Stimulated activated naive B cell treated with anti-CD40 and anti-IgM and Interleukin-4, amounts not matched to agents 10 μg/mL and 1 μg/mL and 100 μg/mL, for 72 hours (primary cell): ENCODE measurements around the gene MAP2K5.

Experiments used
- ATAC-seq, 2 donors: fragments of 150-1000 bp; cut with Tn5 transposase; replicated peaks; 2 replicates each; pipeline ENCODE4 v1.10.0; 2021; ENCODE audit warnings: moderate library complexity in 1 of 2
- DNase-seq: peaks from one replicate; pipeline ENCODE4 v3.0.0; 2021
- H3K27ac Mint-ChIP-seq: one replicate; pipeline ENCODE4 v1.8.0; 2022; ENCODE audit warnings: mild to moderate bottlenecking, mixed read lengths
- H3K27me3 Mint-ChIP-seq, 2 donors: one replicate each; pipeline ENCODE4 v1.8.0; 2022; ENCODE audit warnings: mixed read lengths in 2 of 2
- H3K36me3 Mint-ChIP-seq, 2 donors: one replicate each; pipeline ENCODE4 v1.8.0; 2022; ENCODE audit warnings: mixed read lengths in 2 of 2, mild to moderate bottlenecking in 1 of 2
- H3K4me1 Mint-ChIP-seq, 2 donors: one replicate each; pipeline ENCODE4 v1.8.0; 2022; ENCODE audit warnings: mixed read lengths in 2 of 2, mild to moderate bottlenecking in 1 of 2
- H3K4me3 Mint-ChIP-seq, 2 donors: one replicate each; pipeline ENCODE4 v1.8.0; 2022; ENCODE audit warnings: mild to moderate bottlenecking in 2 of 2, mixed read lengths in 2 of 2, moderate library complexity in 1 of 2
- H3K9me3 Mint-ChIP-seq, 2 donors: one replicate each; pipeline ENCODE4 v1.8.0; 2022; ENCODE audit warnings: mixed read lengths in 2 of 2, mild to moderate bottlenecking in 1 of 2

Gene MAP2K5

GRCh38 chr15:67707520-67708283 lies 165.2 kb downstream of the MAP2K5 start:
- Mint-ChIP-seq H3K27me3 (no peaks in the 10 kb centered on the region), H3K4me1 (no peaks in the 10 kb centered on the region), H3K27ac (no peak overlapping the region), H3K36me3 (peaks cover 28 to 42% of the 10 kb centered on the region in 2 donors), H3K9me3 (no peaks in the 10 kb centered on the region), H3K4me3 (no peak overlapping the region)
- ATAC-seq = no peak
- DNase-seq = no peak

- peaks cover 28 to 39% of the 10 kb centered on the region in 2 donors for H3K36me3 Mint-ChIP-seq
- H3K4me3 Mint-ChIP-seq = no peak overlapping the region
- H3K27ac Mint-ChIP-seq = no peak overlapping the region
- no peaks in the 10 kb centered on the region for H3K27me3 Mint-ChIP-seq
- H3K4me1 Mint-ChIP-seq = no peaks in the 10 kb centered on the region
- ATAC-seq (no peak), DNase-seq (no peak)
- no peaks in the 10 kb centered on the region for H3K9me3 Mint-ChIP-seq
Measured at GRCh38 chr15:67708500-67708899, 166.0 kb downstream of the MAP2K5 start.

- Mint-ChIP-seq H3K27me3 (no peaks in the 10 kb centered on the region), H3K27ac (no peak overlapping the region), H3K9me3 (no peaks in the 10 kb centered on the region), H3K4me3 (no peak overlapping the region), H3K4me1 (peaks cover 0 to 1% of the 10 kb centered on the region in 2 donors), H3K36me3 (peaks cover 12 to 22% of the 10 kb centered on the region in 2 donors)
- DNase-seq (no peak), ATAC-seq (no peak)
Measured at GRCh38 chr15:67715170-67715569, 172.7 kb downstream of the MAP2K5 start.

- no peak overlapping the region for H3K27ac Mint-ChIP-seq
Measured at GRCh38 chr15:67716171-67716570, 173.7 kb downstream of the MAP2K5 start.

GRCh38 chr15:67717776-67718175 lies 175.3 kb downstream of the MAP2K5 start:
- H3K27ac Mint-ChIP-seq = no peak overlapping the region
- H3K9me3 Mint-ChIP-seq = no peaks in the 10 kb centered on the region
- no peak for DNase-seq
- H3K4me1 Mint-ChIP-seq = peaks cover 1 to 7% of the 10 kb centered on the region in 2 donors
- H3K36me3 Mint-ChIP-seq = peaks cover under 1 to 5% of the 10 kb centered on the region in 2 donors
- no peak for ATAC-seq
- no peaks in the 10 kb centered on the region for H3K27me3 Mint-ChIP-seq
- no peak overlapping the region for H3K4me3 Mint-ChIP-seq

More at GRCh38 chr15:67716171-67716570, 173.7 kb downstream of the MAP2K5 start:
- Mint-ChIP-seq H3K4me1 (peaks cover 1 to 7% of the 10 kb centered on the region in 2 donors), H3K36me3 (peaks cover 9 to 17% of the 10 kb centered on the region in 2 donors), H3K4me3 (no peak overlapping the region), H3K27me3 (no peaks in the 10 kb centered on the region), H3K9me3 (no peaks in the 10 kb centered on the region)
- DNase-seq (no peak), ATAC-seq (no peak)

GRCh38 chr15:67719330-67719959 lies 176.9 kb downstream of the MAP2K5 start:
- Mint-ChIP-seq H3K9me3 (no peaks in the 10 kb centered on the region), H3K4me3 (no peak overlapping the region), H3K27me3 (no peaks in the 10 kb centered on the region), H3K27ac (no peak overlapping the region), H3K36me3 (peaks cover 0 to 5% of the 10 kb centered on the region in 2 donors), H3K4me1 (peaks cover 1 to 7% of the 10 kb centered on the region in 2 donors)
- DNase-seq (no peak), ATAC-seq (no peak)

- peaks cover 0 to 9% of the 10 kb centered on the region in 2 donors for H3K36me3 Mint-ChIP-seq
- H3K27me3 Mint-ChIP-seq = no peaks in the 10 kb centered on the region
- H3K4me3 Mint-ChIP-seq = no peak overlapping the region
- peaks cover 1 to 7% of the 10 kb centered on the region in 2 donors for H3K4me1 Mint-ChIP-seq
- DNase-seq (no peak), ATAC-seq (peak; percentile 85)
- peak overlapping the region; percentile 9 for H3K27ac Mint-ChIP-seq
- no peaks in the 10 kb centered on the region for H3K9me3 Mint-ChIP-seq
Measured at GRCh38 chr15:67720556-67721175, 178.2 kb downstream of the MAP2K5 start.

GRCh38 chr15:67722030-67722817 lies 179.7 kb downstream of the MAP2K5 start:
- DNase-seq (no peak), ATAC-seq (no peak)
- peaks cover 1 to 7% of the 10 kb centered on the region in 2 donors for H3K4me1 Mint-ChIP-seq
- no peaks in the 10 kb centered on the region for H3K27me3 Mint-ChIP-seq
- no peaks in the 10 kb centered on the region for H3K9me3 Mint-ChIP-seq
- peaks cover 0 to 9% of the 10 kb centered on the region in 2 donors for H3K36me3 Mint-ChIP-seq
- H3K4me3 Mint-ChIP-seq = no peak overlapping the region
- no peak overlapping the region for H3K27ac Mint-ChIP-seq

- H3K27ac Mint-ChIP-seq = no peak overlapping the region
- DNase-seq (no peak), ATAC-seq (no peak)
- no peaks in the 10 kb centered on the region for H3K9me3 Mint-ChIP-seq
- no peak overlapping the region for H3K4me3 Mint-ChIP-seq
- H3K36me3 Mint-ChIP-seq = peaks cover 0 to 5% of the 10 kb centered on the region in 2 donors
- H3K27me3 Mint-ChIP-seq = no peaks in the 10 kb centered on the region
- H3K4me1 Mint-ChIP-seq = peaks cover 0 to 7% of the 10 kb centered on the region in 2 donors
Measured at GRCh38 chr15:67723294-67724024, 181.0 kb downstream of the MAP2K5 start.

GRCh38 chr15:67724691-67725375 lies 182.3 kb downstream of the MAP2K5 start:
- ATAC-seq = no peak
- Mint-ChIP-seq H3K27ac (no peak overlapping the region), H3K9me3 (no peaks in the 10 kb centered on the region), H3K27me3 (no peaks in the 10 kb centered on the region), H3K4me3 (no peak overlapping the region), H3K4me1 (peaks cover 0 to 7% of the 10 kb centered on the region in 2 donors), H3K36me3 (peaks cover 0 to 5% of the 10 kb centered on the region in 2 donors)
- DNase-seq = no peak

- DNase-seq (no peak), ATAC-seq (no peak)
- H3K27me3 Mint-ChIP-seq = no peaks in the 10 kb centered on the region
- H3K4me3 Mint-ChIP-seq = no peak overlapping the region
- peaks cover under 1 to 2% of the 10 kb centered on the region in 2 donors for H3K4me1 Mint-ChIP-seq
- peaks cover 0 to 2% of the 10 kb centered on the region in 2 donors for H3K36me3 Mint-ChIP-seq
- H3K9me3 Mint-ChIP-seq = no peaks in the 10 kb centered on the region
- H3K27ac Mint-ChIP-seq = no peak overlapping the region
Measured at GRCh38 chr15:67730135-67730534, 187.6 kb downstream of the MAP2K5 start.

GRCh38 chr15:67731112-67731721 lies 188.7 kb downstream of the MAP2K5 start:
- no peaks in the 10 kb centered on the region for H3K9me3 Mint-ChIP-seq
- no peak overlapping the region for H3K4me3 Mint-ChIP-seq
- H3K4me1 Mint-ChIP-seq = peaks cover 9 to 11% of the 10 kb centered on the region in 2 donors
- H3K27me3 Mint-ChIP-seq = no peaks in the 10 kb centered on the region
- ATAC-seq = no peak
- DNase-seq = no peak
- H3K36me3 Mint-ChIP-seq = peaks cover 0 to 2% of the 10 kb centered on the region in 2 donors
- H3K27ac Mint-ChIP-seq = peak overlapping the region; percentile 10

- no peak for DNase-seq
- H3K36me3 Mint-ChIP-seq = peaks cover under 1 to 2% of the 10 kb centered on the region in 2 donors
- H3K27me3 Mint-ChIP-seq = no peaks in the 10 kb centered on the region
- H3K27ac Mint-ChIP-seq = no peak overlapping the region
- no peaks in the 10 kb centered on the region for H3K9me3 Mint-ChIP-seq
- H3K4me3 Mint-ChIP-seq = no peak overlapping the region
- peaks cover 11 to 17% of the 10 kb centered on the region in 2 donors for H3K4me1 Mint-ChIP-seq
- no peak for ATAC-seq
Measured at GRCh38 chr15:67732164-67732563, 189.7 kb downstream of the MAP2K5 start.
